ENCODE data around the gene ANKRD11. TPM values are rescaled to one million over a fixed set of nuclear protein-coding genes. Genes with fewer than 3 reads are reported as not detected.
"Not testable (repeated sequence)": the region's sequence is repeated elsewhere in the genome, so short reads cannot be mapped to it uniquely, and the experiment has no call there.

ANKRD11 gene
- total RNA-seq, 1 donor from 2014 or later, result 37.1 TPM

DNA sequence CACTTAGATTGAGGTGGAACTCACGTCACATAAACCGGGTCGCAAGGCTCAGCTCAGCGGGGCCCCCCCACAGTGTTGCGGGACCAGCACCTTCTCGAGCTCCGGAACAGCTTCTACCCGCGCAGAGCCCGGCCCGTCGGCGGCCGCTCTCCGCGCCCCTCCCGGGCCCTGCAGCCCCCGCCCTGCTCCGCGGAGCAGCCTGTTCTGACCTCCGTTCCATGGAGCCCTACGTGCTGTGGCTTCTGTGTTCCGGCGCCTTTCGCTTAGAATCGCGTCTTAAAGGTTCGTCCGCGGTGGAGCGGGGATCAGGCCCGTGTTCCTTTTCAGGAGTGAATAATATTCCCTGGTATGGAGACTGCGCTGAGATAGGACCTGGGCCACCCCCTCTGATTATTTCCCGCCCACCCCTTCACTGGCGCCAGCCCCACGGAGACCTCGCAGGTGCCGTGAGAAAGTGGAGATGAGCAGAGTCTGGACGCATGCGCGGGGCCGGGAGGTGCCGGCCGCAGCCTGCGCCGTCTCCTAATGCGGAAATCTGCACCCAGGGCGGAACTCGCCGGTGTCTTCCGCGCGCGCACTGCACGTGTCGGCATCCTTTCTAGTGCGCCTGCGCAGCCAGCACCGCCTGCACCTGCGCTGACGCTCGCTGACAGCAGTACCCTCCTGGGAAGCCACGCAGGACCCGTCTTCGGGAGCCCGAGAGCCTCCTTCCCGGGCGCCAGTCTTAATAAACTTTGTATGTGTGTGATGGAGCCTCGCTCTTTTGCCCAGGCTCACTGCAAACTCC, 242.0 kb downstream of the ANKRD11 start:
- no peak for DNase-seq (ENCODE audit: low read depth)

DNA sequence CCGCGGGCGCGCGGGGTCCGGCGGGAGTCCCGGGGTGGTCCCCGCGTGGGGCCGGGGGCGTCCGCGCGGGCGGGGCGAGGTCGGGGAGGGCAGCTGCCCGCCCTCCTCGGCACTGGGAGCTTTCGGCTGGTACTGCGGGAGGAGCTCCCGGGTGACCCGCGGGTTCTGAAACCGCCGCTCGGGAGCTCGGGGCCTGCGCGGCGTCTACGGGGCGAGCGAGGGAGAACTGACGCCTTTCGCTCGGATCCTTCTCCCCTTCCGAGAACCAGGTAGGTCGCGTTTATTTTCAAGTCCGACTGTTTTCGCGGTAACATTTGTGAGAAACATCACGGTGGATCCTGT, 242.7 kb downstream of the ANKRD11 start:
- not testable (repeated sequence) for DNase-seq (ENCODE audit: low read depth)

DNA sequence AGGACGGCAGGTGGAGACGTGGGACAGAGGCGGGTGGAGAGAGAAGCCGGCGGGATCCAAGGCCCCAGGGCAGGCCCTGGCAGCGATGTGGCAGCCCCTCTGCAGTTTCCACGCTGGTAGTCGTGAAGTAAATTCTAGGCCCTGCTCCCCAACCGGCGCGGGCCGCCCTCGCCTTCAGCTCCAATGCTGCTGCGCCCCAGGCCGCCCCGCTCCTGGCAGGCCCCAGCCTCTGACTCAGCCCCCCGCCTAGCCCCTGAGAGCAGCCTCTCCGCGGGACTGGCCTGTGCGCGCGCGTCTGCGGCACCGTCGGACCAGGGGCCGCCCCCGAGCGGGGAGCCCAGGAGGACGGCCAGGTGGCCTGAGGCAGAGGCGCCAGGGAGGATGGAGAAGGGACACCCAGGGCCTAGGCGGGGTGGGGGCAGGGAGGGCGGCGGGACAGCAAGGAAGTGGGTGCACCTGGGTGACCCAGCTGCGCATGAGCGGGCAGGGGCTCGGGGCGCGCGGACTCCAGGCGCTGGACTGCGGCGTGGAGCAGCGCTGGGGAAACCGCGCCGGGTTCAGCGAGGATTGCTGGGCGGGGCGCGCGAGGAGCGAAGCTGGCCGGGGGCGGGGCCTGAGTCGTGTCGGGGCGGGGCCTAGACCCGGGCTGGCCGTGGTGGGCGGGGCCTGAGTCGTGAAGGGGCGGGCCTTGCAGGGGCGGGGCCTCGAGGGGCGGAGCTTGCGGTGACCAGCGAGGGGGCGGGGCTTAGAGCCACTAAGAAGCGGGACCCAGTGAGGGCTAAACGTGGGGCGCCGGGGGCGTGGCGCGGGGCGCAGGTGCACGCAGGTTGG, 243.2 kb downstream of the ANKRD11 start:
- peak; percentile 63 for DNase-seq (ENCODE audit: low read depth)

DNA sequence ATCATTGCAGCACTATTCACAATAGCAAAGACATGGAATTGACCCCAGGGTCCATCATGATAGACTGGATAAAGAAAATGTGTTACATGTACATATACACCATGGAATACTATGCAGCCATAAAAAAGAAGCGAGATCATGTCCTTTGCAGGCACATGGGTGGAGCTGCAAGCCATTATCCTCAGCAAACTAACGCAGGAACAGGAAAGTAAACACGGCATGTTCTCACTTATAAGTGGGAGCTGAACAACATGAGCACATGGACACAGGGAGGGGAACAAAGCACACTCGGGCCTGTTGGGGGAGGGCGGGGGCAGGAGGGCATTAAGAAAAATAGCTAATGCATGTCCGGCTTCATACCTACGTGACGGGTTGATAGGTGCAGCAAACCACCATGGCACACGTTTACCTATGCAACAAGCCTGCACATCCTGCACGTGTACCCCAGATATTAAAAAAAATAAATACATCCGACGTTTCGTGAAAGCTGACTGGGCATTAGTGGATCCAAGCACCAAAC, 243.9 kb downstream of the ANKRD11 start:
- no peak for DNase-seq (ENCODE audit: low read depth)

DNA sequence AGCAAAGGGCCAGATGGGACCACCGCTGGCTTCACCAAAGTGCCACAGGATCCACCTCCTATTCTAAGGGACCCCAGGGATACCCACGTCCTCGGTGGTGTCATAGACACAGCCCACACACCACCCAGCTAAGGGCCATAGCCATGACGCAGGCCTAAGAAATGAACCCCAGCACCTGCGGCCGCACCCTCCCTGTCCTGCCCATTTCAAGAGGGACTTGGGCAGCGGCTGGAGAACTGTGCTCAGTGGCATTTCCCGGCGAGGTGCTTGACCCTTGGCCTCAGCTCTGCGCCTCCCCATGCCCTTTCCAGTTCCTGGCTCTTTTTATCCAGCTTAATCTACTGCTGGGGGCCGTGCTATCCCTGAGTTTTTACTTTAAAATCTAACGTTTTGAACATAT, 245.6 kb downstream of the ANKRD11 start:
- DNase-seq (ENCODE audit: low read depth), result no peak

DNA sequence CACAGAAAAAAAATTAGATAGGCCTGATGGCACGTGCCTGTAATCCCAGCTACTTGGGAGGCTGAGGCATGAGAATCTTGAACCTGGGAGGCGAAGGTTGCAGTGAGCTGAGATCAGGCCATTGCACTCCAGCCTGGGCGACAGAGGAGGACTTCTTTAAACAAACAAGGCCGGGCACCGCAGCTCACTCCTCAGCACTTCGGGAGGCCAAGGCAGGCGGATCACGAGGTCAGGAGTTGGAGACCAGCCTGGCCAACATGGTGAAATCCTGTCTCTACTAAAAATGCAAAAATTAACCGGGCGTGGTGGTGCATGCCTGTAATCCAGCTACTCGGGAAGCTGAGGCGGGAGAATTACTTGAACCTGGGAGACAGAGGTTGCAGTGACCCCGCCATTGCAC, 246.1 kb downstream of the ANKRD11 start:
- DNase-seq (ENCODE audit: low read depth), result not testable (repeated sequence)

DNA sequence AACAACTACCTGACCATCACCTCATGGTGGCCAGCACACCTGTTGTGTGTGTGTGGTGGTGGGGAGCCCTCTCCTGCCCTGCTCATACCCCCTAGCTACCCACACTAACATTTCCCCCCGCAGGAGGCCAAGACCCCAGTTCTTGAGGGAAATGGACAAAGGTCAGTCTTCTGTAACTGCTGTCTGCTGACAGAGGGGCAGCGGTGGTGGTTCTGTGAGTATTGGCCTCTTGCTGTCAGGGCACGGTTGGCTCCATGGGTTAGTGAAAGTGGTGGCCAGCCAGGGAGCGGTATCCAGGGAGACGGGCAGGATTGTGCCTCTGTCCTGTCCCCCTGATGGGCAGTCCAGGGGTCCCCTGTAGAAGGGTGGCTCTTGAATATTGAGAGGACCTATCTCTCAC, 246.7 kb downstream of the ANKRD11 start:
- no peak for DNase-seq (ENCODE audit: low read depth)

DNA sequence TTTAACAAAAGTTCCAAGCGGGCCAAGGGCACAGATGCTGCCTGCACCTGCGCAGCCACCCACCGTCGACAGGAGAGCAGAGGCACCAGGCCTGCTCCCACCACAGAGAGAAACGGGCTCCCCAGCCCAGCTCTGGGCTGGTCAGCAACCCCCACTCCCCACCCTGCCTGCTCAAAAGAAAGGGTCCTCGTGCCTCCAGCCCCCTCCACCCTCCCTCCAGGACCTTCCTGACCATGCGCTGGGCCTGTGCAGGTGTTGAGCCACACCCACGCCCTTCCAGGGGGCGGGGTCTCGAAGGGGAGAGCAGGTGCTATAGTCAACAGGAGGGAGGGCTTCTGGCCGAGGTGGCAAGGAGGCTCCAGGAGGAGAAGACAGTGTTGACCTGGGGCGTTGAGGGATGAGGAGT, 247.6 kb downstream of the ANKRD11 start:
- no peak for DNase-seq (ENCODE audit: low read depth)

DNA sequence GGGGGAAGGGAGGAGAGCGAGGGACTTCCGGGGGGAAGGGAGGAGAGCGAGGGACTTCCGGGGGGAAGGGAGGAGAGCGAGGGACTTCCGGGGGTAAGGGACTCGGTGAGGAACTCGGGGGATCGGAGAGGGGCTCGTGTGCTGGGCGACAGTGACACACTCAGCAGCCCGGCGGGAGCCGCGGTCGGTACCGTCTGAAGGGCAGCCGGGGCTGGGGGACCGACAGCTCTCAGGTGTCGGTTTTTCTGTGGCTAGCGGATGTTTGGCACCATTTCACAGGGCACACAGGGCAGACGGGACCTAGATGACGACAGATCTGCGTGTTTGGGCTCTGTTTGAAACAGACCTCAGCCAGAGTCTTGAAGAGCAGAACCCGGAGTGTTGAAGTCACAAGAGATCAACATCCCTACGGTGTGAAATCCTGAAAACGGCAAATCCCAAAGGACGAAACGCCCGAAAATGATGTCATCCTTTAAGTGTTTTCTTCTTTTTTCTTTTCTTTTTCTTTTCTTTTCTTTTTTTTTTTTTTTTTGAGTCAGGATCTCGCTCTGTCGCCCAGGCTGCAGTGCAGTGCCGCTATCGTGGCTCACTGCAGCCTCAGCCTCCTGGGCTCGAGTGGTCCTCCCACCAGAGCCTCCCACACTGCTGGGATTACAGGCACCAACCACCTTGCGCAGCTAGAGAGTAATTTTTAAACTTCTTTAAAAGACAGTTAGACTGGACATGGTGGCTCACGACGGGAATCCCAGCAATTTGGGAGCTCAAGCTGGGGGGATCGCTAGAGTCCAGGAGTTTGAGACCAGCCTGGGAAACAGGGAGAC, 249.0 kb downstream of the ANKRD11 start:
- peak; percentile 71 for DNase-seq (ENCODE audit: low read depth)

DNA sequence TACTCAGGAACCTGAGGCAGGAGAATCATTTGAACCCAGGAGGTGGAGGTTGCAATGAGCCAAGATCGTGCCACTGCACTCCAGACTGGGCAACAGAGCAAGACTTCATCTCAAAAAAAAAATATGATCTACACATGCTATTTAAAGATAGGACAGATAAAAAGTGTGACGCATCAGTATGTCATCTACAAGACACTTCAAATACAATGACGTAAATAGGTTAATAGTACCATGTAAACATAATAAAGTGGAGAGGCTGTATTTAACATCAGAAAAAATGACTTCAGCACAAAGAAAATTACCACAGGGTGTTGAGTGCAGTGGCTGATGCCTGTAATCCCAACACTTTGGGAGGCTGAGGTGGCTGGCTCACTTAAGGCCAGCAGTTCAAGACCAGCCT, 252.6 kb downstream of the ANKRD11 start:
- no peak for DNase-seq (ENCODE audit: low read depth)

DNA sequence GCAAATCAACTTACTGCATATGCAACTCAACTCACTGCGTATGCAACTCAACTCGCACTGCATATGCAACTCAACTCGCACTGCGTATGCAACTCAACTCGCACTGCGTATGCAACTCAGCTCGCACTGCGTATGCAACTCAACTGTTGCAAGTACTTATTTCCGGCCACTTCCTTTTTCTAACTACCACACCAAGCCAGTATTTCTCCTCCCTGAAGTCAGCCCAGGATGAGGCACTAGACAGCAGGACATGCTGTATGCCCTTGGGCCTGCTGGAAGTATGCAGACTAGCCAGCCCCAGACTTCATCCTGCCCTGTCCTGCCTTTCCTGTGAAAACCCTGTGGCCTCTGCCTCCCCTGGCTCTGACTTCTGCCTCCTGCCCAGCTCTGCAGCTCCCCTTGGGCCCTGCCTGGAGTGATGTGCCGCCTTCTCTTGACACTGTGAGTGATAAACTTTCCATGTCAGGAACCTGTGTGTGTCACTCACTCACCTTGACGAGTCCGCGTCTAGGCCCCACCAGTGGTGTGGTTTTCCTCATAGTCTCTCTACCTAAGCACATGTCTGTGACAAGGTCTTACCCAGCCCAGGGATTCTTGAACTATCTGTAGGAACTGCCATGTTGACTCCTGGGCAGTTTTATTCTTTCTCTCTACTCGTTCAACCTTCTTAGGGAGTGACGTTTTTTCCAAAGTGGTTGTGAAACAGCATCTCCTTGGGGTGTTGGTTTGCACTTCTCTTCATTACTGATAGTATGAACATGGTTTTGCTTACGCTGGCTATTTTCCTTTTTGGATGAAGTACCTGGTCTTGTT, 256.5 kb downstream of the ANKRD11 start:
- no peak for DNase-seq (ENCODE audit: low read depth)

DNA sequence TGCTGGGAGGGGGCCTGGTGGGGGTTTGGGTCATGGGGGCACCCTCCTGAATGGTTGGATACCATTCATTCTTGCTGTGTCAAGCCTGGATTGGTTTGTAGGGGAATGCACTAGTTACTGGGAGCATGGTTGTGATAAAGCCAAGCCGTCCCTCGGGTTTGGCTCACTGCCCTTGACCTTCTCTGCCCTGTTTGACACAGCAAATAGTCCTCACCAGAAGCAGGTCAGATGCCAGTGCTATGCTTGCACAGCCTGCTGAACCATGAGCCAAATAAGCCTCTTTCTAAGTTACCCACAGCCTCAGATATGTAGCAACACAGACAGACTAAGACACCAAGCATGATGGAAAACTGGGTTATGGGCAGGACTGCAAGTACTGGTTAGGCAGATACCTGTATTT, 258.3 kb downstream of the ANKRD11 start:
- DNase-seq (ENCODE audit: low read depth), result no peak

DNA sequence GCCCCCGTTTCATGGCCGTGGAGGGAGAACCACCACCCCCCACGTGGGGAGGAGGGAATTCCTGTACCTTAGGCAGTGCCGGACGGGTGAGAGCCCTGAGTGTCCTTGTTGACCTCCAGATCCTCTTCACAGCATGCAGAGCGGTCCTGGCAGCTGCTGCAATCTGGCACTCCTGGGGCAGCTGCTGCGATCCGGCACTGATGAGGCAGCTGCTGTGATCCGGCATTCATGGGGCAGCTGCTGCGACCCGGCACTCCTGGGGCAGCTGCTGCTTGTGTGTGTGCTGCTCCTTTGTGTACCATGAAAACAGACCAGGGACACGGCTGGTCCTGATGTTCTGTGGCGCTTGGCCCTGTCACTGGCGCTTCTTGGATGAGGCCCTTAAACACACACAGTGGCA, 260.1 kb downstream of the ANKRD11 start:
- DNase-seq (ENCODE audit: low read depth), result peak; percentile 91

DNA sequence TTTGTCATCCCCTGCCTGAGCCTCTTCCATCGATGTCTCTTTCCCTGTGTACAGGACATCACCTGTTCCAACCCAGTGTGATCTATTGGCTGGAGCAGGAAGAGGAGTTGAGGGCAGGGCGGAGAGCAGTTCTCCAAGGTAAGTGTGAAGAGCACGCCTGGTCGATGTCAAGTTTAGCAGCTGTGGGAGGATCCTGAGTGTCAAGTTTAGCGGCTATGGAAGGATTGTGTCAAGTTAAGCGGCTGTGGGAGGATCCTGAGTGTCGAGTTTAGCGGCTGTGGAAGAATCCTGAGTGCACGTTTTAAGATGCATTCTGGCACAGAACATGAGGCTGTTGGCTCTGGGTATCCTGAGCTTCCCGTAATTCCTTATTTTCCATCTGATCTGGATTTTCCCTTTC, 265.7 kb downstream of the ANKRD11 start:
- no peak for DNase-seq (ENCODE audit: low read depth)

DNA sequence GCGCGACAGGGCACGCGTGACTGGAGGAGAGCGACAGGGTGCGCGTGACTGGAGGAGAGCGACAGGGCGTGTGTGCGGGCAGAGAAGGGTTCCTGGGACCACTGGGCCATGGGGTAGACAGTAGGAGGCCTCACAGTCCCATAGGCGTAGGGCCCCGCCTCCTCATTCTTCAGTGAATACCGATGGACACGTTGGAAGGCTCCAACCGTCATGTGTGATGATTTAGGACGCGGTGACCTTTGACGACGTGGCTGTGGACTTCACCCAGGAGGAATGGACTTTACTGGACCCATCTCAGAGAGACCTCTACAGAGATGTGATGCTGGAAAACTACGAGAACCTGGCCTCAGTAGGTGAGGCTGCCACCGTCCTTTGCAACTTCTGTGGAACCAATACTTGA, 267.4 kb downstream of the ANKRD11 start:
- no peak for DNase-seq (ENCODE audit: low read depth)

DNA sequence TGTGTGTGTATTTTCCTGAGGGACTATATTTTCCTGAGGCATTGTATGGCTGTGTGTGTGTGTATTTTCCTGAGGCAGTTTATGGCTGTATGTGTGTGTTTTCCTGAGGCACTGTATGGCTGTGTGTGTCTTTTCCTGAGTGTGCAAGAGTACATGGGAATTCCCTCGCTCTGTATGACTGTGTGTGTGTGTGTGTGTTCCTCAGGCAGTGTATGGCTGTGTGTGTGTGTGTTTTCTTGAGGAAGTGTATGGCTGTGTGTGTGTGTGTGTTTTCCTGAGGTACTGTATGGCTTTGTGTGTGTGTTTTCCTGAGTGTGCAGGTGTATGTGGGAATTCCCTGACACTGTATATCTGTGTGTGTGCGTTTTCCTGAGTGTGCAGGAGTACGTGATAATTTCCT, 268.8 kb downstream of the ANKRD11 start:
- no peak for DNase-seq (ENCODE audit: low read depth)

DNA sequence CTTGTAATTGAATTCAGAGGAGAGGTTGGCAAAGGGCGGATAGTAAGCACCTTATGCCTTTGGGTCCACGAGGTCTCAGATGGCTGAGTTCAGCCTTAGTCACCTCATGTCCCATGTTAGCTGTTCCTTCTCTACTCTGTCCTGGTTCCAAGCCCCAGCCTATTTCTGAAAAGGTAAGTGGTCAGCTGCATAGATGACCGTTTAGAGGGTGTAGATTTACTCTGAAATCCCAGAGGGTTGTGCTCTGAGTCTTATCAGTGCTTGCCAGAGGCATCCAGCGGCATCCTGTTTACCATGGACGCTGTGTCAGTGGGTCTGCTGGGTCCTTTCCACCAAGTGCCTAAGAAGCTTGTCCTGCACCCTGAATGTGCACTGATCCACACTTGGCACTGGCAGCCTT, 271.0 kb downstream of the ANKRD11 start:
- no peak for DNase-seq (ENCODE audit: low read depth)
